Measurements from ENCODE around the gene PARVG.

The PARVG gene

GRCh38 chr22:44205516-44206329 is 25.0 kb downstream of the PARVG start:
- H3K4me3 ChIP-seq (ENCODE audit: low read length): no peak overlapping the region
- no peaks in the 10 kb centered on the region for H3K36me3 ChIP-seq (replicated peaks; ENCODE audit: insufficient read depth, low read length)
- peaks cover 51% of the 10 kb centered on the region for H3K27me3 ChIP-seq (replicated peaks; ENCODE audit: insufficient read depth, low read length)
- H3K9me3 ChIP-seq (replicated peaks; ENCODE audit: insufficient read depth, low read length): no peaks in the 10 kb centered on the region
- no peaks in the 10 kb centered on the region for H3K4me1 ChIP-seq (ENCODE audit: low read length)
- no peak overlapping the region for H2AFZ ChIP-seq (ENCODE audit: low read length)
- no peaks in the 10 kb centered on the region for H3F3A ChIP-seq (ENCODE audit: insufficient read depth, low read length)
- H3K4me2 ChIP-seq (ENCODE audit: low read depth, low read length): no peak overlapping the region
- no peak overlapping the region for H3K9ac ChIP-seq (ENCODE audit: low read length)
- TF ChIP-seq CTCF (IDR thresholded peaks at IDR 0.05; ENCODE audit: low read length): no peak
- no peak for TF ChIP-seq EZH2 (optimal IDR thresholded peaks at IDR 0.05; ENCODE audit: low read depth, low read length)
- no peak for TF ChIP-seq EZH2phosphoT487 (IDR thresholded peaks at IDR 0.05; ENCODE audit: low read length)
- no peaks in the 10 kb centered on the region for H4K20me1 ChIP-seq (ENCODE audit: insufficient read depth, low read length)
- no peak for DNase-seq
- H3K79me2 ChIP-seq (ENCODE audit: low read length): no peaks in the 10 kb centered on the region
- H3K27ac ChIP-seq (ENCODE audit: low read length): no peak overlapping the region
- H3K9me2 ChIP-seq (replicated peaks; ENCODE audit: insufficient read depth, low read length): no peaks in the 10 kb centered on the region

- H3K4me3 ChIP-seq (ENCODE audit: low read length): no peak overlapping the region
- H4K20me1 ChIP-seq (ENCODE audit: insufficient read depth, low read length): no peaks in the 10 kb centered on the region
- H3K27me3 ChIP-seq (replicated peaks; ENCODE audit: insufficient read depth, low read length): peaks cover 51% of the 10 kb centered on the region
- no peak overlapping the region for H3K9ac ChIP-seq (ENCODE audit: low read length)
- no peak overlapping the region for H3K4me2 ChIP-seq (ENCODE audit: low read depth, low read length)
- no peaks in the 10 kb centered on the region for H3K9me3 ChIP-seq (replicated peaks; ENCODE audit: insufficient read depth, low read length)
- no peaks in the 10 kb centered on the region for H3K4me1 ChIP-seq (ENCODE audit: low read length)
- H3K27ac ChIP-seq (ENCODE audit: low read length): no peak overlapping the region
- DNase-seq: no peak
- TF ChIP-seq EZH2phosphoT487 (IDR thresholded peaks at IDR 0.05; ENCODE audit: low read length) (no peak), CTCF (IDR thresholded peaks at IDR 0.05; ENCODE audit: low read length) (no peak), EZH2 (optimal IDR thresholded peaks at IDR 0.05; ENCODE audit: low read depth, low read length) (no peak)
- H3F3A ChIP-seq (ENCODE audit: insufficient read depth, low read length): no peaks in the 10 kb centered on the region
- H3K79me2 ChIP-seq (ENCODE audit: low read length): no peaks in the 10 kb centered on the region
- no peak overlapping the region for H2AFZ ChIP-seq (ENCODE audit: low read length)
- no peaks in the 10 kb centered on the region for H3K36me3 ChIP-seq (replicated peaks; ENCODE audit: insufficient read depth, low read length)
- H3K9me2 ChIP-seq (replicated peaks; ENCODE audit: insufficient read depth, low read length): no peaks in the 10 kb centered on the region
Observed at GRCh38 chr22:44206330-44206645, 25.6 kb downstream of the PARVG start.

- Histone ChIP-seq H3K79me2 (ENCODE audit: low read length) (no peaks in the 10 kb centered on the region), H2AFZ (ENCODE audit: low read length) (no peak overlapping the region), H3K27me3 (replicated peaks; ENCODE audit: insufficient read depth, low read length) (peaks cover 50% of the 10 kb centered on the region), H3F3A (ENCODE audit: insufficient read depth, low read length) (no peaks in the 10 kb centered on the region), H3K9me2 (replicated peaks; ENCODE audit: insufficient read depth, low read length) (no peaks in the 10 kb centered on the region), H3K4me1 (ENCODE audit: low read length) (no peaks in the 10 kb centered on the region), H4K20me1 (ENCODE audit: insufficient read depth, low read length) (no peaks in the 10 kb centered on the region), H3K4me2 (ENCODE audit: low read depth, low read length) (no peak overlapping the region), H3K4me3 (ENCODE audit: low read length) (no peak overlapping the region), H3K27ac (ENCODE audit: low read length) (no peak overlapping the region), H3K36me3 (replicated peaks; ENCODE audit: insufficient read depth, low read length) (no peaks in the 10 kb centered on the region), H3K9ac (ENCODE audit: low read length) (no peak overlapping the region), H3K9me3 (replicated peaks; ENCODE audit: insufficient read depth, low read length) (no peaks in the 10 kb centered on the region)
- TF ChIP-seq EZH2phosphoT487 (IDR thresholded peaks at IDR 0.05; ENCODE audit: low read length): no peak
- no peak for TF ChIP-seq CTCF (IDR thresholded peaks at IDR 0.05; ENCODE audit: low read length)
- no peak for TF ChIP-seq EZH2 (optimal IDR thresholded peaks at IDR 0.05; ENCODE audit: low read depth, low read length)
- no peak for DNase-seq
Observed at GRCh38 chr22:44206696-44207095, 26.0 kb downstream of the PARVG start.
